ENCODE data around the gene SEC14L3. TPM values are rescaled to one million over a fixed set of nuclear protein-coding genes. Genes with fewer than 3 reads are reported as not detected.
A peak's percentile ranks its signal among the peaks of the same experiment; 100 is the strongest.

SEC14L3 gene
- polyA plus RNA-seq, 1 of the 3 experiments (the other 2 are of a cell fraction): not detected

- TF ChIP-seq MEF2A (IDR thresholded peaks at IDR 0.05; ENCODE audit: borderline replicate concordance, low read depth) (no peak), FOXJ3 (CRISPR knock-in tag; IDR thresholded peaks at IDR 0.05) (no peak), EP300 (IDR thresholded peaks at IDR 0.05; ENCODE audit: borderline replicate concordance in 1 of 2, low read depth in 1 of 2, low read length in 1 of 2) (no peak), TCF12 (IDR thresholded peaks at IDR 0.05) (0 out of 2 replicates have a peak, but pooled peaks have one; percentile 4), RFX5 (IDR thresholded peaks at IDR 0.05; ENCODE audit: low read length) (no peak), USF1 (IDR thresholded peaks at IDR 0.05; ENCODE audit: borderline replicate concordance, low read depth) (peak; percentile 64), TEAD4 (IDR thresholded peaks at IDR 0.05; ENCODE audit: borderline replicate concordance, insufficient read depth) (no peak), RAD21 (IDR thresholded peaks at IDR 0.05; ENCODE audit: low read length) (no peak), EZH2phosphoT487 (IDR thresholded peaks at IDR 0.05; ENCODE audit: borderline replicate concordance, low read depth) (no peak), GABPA (IDR thresholded peaks at IDR 0.05; ENCODE audit: low read depth) (no peak), FOXM1 (IDR thresholded peaks at IDR 0.05; ENCODE audit: low read depth) (no peak), YY1 (IDR thresholded peaks at IDR 0.05; ENCODE audit: low read depth) (peak; percentile 63; the same call in 1 of the 2 replicates), PBX3 (IDR thresholded peaks at IDR 0.05) (peak; percentile 27; the same call in 1 of the 2 replicates), NRF1 (IDR thresholded peaks at IDR 0.05; ENCODE audit: low read depth, low read length) (no peak), IRF3 (IDR thresholded peaks at IDR 0.05; ENCODE audit: low read depth, low read length) (peak; percentile 81)
Measured at GRCh38 chr22:30425616-30426387, 46.0 kb downstream of the SEC14L3 start, which contains the start of gene MTFP1 (continued).

GRCh38 chr22:30425327-30425615 lies 46.5 kb downstream of the SEC14L3 start:
- H3K4me3 ChIP-seq (ENCODE audit: low read depth in 2 of 2, low read length in 1 of 2): peak overlapping the region; percentile 71 to 72
- H3K9ac ChIP-seq: peak overlapping the region; percentile 74
- ChIA-PET CTCF (interaction anchor here (1.2 to 2.5 kb wide), 7 partner anchors 10 to 182 kb away, joined by 3 to 7 read pairs (median 4); partner anchors contain the start of genes RNF215 and TCN2), POLR2A (interaction anchor here (0.7 to 1.1 kb wide), 2 partner anchors 33 to 42 kb away, joined by 3 read pairs; no protein-coding TSS in a partner anchor)
- H3K27me3 ChIP-seq (ENCODE audit: insufficient read depth): no peaks in the 10 kb centered on the region
- peaks cover 42% of the 10 kb centered on the region for H3F3A ChIP-seq (replicated peaks; ENCODE audit: insufficient read depth)
- DNase-seq: no peak
- H3K9me3 ChIP-seq: no peaks in the 10 kb centered on the region
- H3K4me2 ChIP-seq: peak overlapping the region; percentile 97
- WGBS (ENCODE audit: low lambda C conversion rate): 8% methylated on average over 9 of the region's 9 CpGs
- H2AFZ ChIP-seq (ENCODE audit: low read depth): peak overlapping the region; percentile 91
- no peaks in the 10 kb centered on the region for H4K20me1 ChIP-seq (ENCODE audit: insufficient read depth)
- peaks cover 0 to 5% of the 10 kb centered on the region in 2 experiments for H3K36me3 ChIP-seq (replicated peaks in 1 of 2; ENCODE audit: control insufficient read depth in 1 of 2, insufficient read depth in 2 of 2, low read length in 1 of 2)
- TF ChIP-seq RFX5 (IDR thresholded peaks at IDR 0.05; ENCODE audit: low read length): no peak
- no peak for TF ChIP-seq GATA2 (CRISPR knock-in tag; IDR thresholded peaks at IDR 0.05)
- TF ChIP-seq CHD2 (IDR thresholded peaks at IDR 0.05; ENCODE audit: low read length, partially characterized antibody): no peak
- H3K4me1 ChIP-seq (ENCODE audit: control insufficient read depth in 1 of 2, insufficient read depth in 2 of 2, low read depth in 1 of 2, low read length in 1 of 2): peaks cover 33 to 44% of the 10 kb centered on the region in 2 experiments
- no peaks in the 10 kb centered on the region for H3K9me2 ChIP-seq
- peaks cover 4% of the 10 kb centered on the region; the same call in 1 of the 2 replicates for H3K79me2 ChIP-seq (ENCODE audit: insufficient read depth)
- peak overlapping the region; percentile 64 to 99 for H3K27ac ChIP-seq (ENCODE audit: low read depth in 2 of 2, low read length in 1 of 2)

Data from SK-N-SH (cell line).